Calu3 (cell line): Measurements from ENCODE around the gene ROGDI. TPM values are rescaled to one million over a fixed set of nuclear protein-coding genes. Genes with fewer than 3 reads are reported as not detected.

Experiments
- BruUV-seq: library from RNA; stranded (reverse); fragments of 400-500 nt; replicated peaks from 2 replicates; lab custom pipeline; 2021; lab: Mats Ljungman, UMichigan
- CTCF ChIA-PET: fragments of 300-600 bp; sonication (Branson Sonifier 250); formaldehyde crosslinking; loops from one replicate; lab custom pipeline; 2022; ENCODE audit warnings: antibody characterized with exemption; lab: Charles Lee
- DNase-seq: peaks from one replicate; pipeline ENCODE4 v3.0.0; 2022
- H3K27ac Mint-ChIP-seq: one replicate; pipeline ENCODE4 v1.8.0; 2022; ENCODE audit warnings: mixed read lengths; ENCODE audit not compliant: unreplicated experiment
- H3K27me3 Mint-ChIP-seq: one replicate; pipeline ENCODE4 v1.8.0; 2022; ENCODE audit warnings: mixed read lengths; ENCODE audit not compliant: unreplicated experiment
- H3K36me3 Mint-ChIP-seq: one replicate; pipeline ENCODE4 v1.8.0; 2022; ENCODE audit warnings: mild to moderate bottlenecking, moderate library complexity, mixed read lengths; ENCODE audit not compliant: insufficient read depth, unreplicated experiment
- H3K4me1 Mint-ChIP-seq: one replicate; pipeline ENCODE4 v1.8.0; 2022; ENCODE audit warnings: mild to moderate bottlenecking, low read depth, mixed read lengths; ENCODE audit not compliant: unreplicated experiment
- H3K4me3 Mint-ChIP-seq: one replicate; pipeline ENCODE4 v1.8.0; 2022; ENCODE audit warnings: mild to moderate bottlenecking, low read depth, moderate library complexity, mixed read lengths; ENCODE audit not compliant: unreplicated experiment
- H3K9me3 Mint-ChIP-seq: one replicate; pipeline ENCODE4 v1.8.0; 2022; ENCODE audit warnings: low read depth, mixed read lengths; ENCODE audit not compliant: unreplicated experiment
- intact Hi-C: fragments of 100-400 bp; cut with micrococcal nuclease; formaldehyde crosslinking; loops from one replicate; pipeline ENCODE4 v1.10.0; 2022; ENCODE audit not compliant: unreplicated experiment
- total RNA-seq: library from RNA; stranded (reverse); gene quantifications from 2 replicates; pipeline ENCODE4 v1.2.3, GENCODE V29; 2022
- TF ChIP-seq, protein P1 (sequence below): fragments of 200-600 bp; IDR thresholded peaks from one replicate; pipeline ENCODE4 v1.8.0; 2022; ENCODE audit warnings: antibody characterized with exemption; ENCODE audit not compliant: unreplicated experiment

Gene ROGDI
- total RNA-seq, 1 experiment from 2014 or later = 20.8 TPM

DNA sequence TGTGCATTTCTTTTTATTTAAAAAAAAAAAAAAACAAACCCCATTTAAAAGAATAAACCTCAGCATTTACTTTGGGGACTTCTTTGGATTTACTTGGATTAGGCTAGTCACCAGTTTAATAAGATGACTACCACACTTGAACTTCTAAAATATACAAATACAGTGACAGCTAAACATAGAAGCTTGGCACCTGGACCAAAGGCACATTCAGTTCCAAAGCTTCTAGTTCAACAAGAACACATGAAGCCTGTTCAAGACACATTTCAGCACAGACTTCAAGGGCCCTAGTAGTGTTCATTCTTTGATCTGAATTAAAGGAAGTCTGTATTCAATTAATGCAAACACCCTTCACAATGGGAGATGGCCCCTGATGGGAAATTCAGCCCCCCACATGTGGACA is 11.6 kb upstream of the ROGDI start:
- BruUV-seq = no TSS peak
- no peak overlapping the region for H3K27ac Mint-ChIP-seq
- no peaks in the 10 kb centered on the region for H3K4me1 Mint-ChIP-seq
- TF ChIP-seq, protein P1, sequence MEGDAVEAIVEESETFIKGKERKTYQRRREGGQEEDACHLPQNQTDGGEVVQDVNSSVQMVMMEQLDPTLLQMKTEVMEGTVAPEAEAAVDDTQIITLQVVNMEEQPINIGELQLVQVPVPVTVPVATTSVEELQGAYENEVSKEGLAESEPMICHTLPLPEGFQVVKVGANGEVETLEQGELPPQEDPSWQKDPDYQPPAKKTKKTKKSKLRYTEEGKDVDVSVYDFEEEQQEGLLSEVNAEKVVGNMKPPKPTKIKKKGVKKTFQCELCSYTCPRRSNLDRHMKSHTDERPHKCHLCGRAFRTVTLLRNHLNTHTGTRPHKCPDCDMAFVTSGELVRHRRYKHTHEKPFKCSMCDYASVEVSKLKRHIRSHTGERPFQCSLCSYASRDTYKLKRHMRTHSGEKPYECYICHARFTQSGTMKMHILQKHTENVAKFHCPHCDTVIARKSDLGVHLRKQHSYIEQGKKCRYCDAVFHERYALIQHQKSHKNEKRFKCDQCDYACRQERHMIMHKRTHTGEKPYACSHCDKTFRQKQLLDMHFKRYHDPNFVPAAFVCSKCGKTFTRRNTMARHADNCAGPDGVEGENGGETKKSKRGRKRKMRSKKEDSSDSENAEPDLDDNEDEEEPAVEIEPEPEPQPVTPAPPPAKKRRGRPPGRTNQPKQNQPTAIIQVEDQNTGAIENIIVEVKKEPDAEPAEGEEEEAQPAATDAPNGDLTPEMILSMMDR = no peak
- CTCF ChIA-PET = no interaction called here
- no peak overlapping the region for H3K4me3 Mint-ChIP-seq
- no peak for DNase-seq
- H3K9me3 Mint-ChIP-seq = no peaks in the 10 kb centered on the region
- intact Hi-C loops = no loop called here
- H3K36me3 Mint-ChIP-seq = peaks cover 98% of the 10 kb centered on the region
- no peaks in the 10 kb centered on the region for H3K27me3 Mint-ChIP-seq

DNA sequence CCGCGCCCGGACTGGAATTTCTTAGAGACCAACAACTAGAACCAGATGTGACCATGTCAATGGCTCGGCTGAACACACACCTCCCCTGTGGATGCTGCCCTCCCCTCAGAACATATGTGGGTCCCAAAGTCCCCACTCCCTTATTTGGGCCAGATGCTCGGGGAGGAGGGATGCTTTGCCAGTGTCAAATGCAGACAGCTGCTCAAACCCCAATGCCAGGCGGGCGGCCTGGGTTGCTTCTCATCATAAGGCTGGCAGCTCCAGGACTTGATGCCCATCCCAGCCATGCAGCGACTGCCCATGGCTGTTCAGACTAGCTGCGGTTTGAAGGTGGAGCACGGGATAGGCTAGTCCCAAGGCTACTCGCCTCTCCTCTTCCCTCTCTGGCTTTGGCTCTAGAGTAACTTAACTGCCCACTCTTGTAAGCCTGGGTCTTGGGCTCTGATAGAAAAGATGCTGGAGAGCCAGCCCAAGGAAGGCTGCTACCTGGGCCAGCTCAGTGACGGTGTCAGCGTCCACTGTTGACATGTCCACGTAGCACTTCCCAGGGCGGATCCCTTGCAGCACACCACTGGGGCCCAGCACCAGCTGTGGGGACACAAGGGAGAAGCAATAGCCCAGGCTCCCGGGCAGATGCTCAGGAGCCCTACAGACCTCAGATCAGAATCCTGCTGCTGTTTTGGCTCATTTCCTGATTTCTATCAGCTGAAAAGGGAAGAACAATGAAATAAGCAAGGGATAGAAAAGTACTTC is 11.0 kb upstream of the ROGDI start:
- Mint-ChIP-seq H3K9me3 (no peaks in the 10 kb centered on the region), H3K36me3 (peaks cover 97% of the 10 kb centered on the region), H3K27me3 (no peaks in the 10 kb centered on the region), H3K4me1 (no peaks in the 10 kb centered on the region), H3K4me3 (no peak overlapping the region), H3K27ac (no peak overlapping the region)
- CTCF ChIA-PET = interaction anchor here (0.6 kb wide), 1 partner anchor 146 kb away, joined by 3 read pairs; no protein-coding TSS in a partner anchor
- DNase-seq = no peak
- intact Hi-C loops = no loop called here
- BruUV-seq = no TSS peak
- TF ChIP-seq, protein P1 = no peak

DNA sequence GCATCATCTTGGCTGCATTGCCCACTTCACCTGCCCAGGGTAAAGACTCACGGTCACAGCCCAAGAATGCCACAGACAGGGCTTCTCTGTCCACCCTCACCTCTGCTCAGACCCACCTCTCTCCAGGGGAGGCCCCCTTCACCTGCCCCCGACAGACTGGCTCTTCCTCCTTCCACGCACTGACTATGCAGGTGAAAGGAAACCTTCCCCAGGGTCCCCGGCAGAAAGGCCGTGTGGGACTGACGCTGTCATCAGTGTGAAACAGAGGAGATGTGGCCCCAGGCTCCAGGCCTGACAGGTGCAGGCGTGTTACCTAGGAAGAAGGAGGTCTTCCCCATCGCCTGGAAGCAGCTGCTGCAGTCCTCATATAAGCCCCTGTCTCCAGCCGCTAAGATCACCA is 9.3 kb upstream of the ROGDI start:
- no peak overlapping the region for H3K4me3 Mint-ChIP-seq
- no peak overlapping the region for H3K27ac Mint-ChIP-seq
- H3K27me3 Mint-ChIP-seq = no peaks in the 10 kb centered on the region
- H3K4me1 Mint-ChIP-seq = no peaks in the 10 kb centered on the region
- no peaks in the 10 kb centered on the region for H3K9me3 Mint-ChIP-seq
- DNase-seq = no peak
- CTCF ChIA-PET = no interaction called here
- intact Hi-C loops = no loop called here
- TF ChIP-seq, protein P1 = no peak
- peaks cover 97% of the 10 kb centered on the region for H3K36me3 Mint-ChIP-seq
- no TSS peak for BruUV-seq

- Mint-ChIP-seq H3K27ac (no peak overlapping the region), H3K4me1 (no peaks in the 10 kb centered on the region), H3K9me3 (no peaks in the 10 kb centered on the region), H3K36me3 (peaks cover 97% of the 10 kb centered on the region), H3K27me3 (no peaks in the 10 kb centered on the region), H3K4me3 (no peak overlapping the region)
- DNase-seq = no peak
- intact Hi-C loops = no loop called here
- CTCF ChIA-PET = interaction anchor here (0.9 kb wide), 1 partner anchor 16 kb away, joined by 4 read pairs; no protein-coding TSS in a partner anchor
- no TSS peak for BruUV-seq
- TF ChIP-seq, protein P1 = no peak
These were observed 8.8 kb upstream of the ROGDI start for GRCh38 chr16:4811242-4811641.
